HUDEP-2 (cell line): ENCODE data around the gene PTPRN2.
"Not testable (repeated sequence)": the region's sequence is repeated elsewhere in the genome, so short reads cannot be mapped to it uniquely, and the experiment has no call there.

Experiments used
- DNase-seq, 76 experiments: peaks; one replicate each; lab custom pipeline; 2025; ENCODE audit not compliant: unreplicated experiment in 76 of 76; lab: John Stamatoyannopoulos, UW

Gene PTPRN2

DNA sequence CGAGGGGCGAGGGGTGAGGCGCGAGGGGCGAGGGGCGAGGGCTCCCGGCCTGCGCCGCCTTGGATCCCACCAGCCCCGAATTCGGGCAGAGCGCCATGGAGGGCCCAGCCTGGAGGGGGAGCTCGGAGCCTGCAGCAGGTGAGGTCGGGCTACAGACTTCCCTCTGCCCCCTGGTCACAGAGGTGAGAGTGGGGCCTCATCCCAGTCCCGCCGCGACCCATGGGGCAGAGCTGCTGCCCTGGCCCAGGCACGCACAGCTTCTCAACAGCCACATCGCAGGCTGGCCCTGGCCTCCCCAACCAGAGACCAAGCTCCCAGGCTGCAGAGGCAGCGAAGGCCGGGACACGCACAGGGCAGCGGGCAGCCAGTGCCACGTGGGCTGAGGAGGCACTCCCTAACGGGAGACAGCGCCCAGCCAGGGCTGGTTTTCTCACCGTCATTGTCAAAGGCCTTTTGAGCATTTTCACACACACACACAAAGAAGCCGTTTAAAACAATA is 191.8 kb downstream of the PTPRN2 start:
- DNase-seq, result no peak

DNA sequence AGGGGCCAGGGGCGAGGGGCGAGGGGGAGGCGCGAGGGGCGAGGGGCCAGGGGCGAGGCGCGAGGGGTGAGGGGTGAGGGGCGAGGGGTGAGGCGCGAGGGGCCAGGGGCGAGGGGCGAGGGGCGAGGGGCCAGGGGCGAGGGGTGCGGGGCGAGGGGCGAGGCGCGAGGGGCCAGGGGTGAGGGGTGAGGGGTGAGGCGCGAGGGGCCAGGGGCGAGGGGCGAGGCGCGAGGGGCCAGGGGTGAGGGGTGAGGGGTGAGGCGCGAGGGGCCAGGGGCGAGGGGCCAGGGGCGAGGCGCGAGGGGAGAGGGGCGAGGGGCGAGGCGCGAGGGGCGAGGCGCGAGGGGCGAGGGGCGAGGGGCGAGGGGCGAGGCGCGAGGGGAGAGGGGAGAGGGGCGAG is 192.3 kb downstream of the PTPRN2 start:
- no peak for DNase-seq

GRCh38 chr7:158394936-158395335 is 192.7 kb downstream of the PTPRN2 start:
- peak in 6 of 76 experiments; percentile 2 to 20 (median 8) for DNase-seq

- DNase-seq, result no peak
These were observed 193.5 kb downstream of the PTPRN2 start for GRCh38 chr7:158393926-158394625.

DNA sequence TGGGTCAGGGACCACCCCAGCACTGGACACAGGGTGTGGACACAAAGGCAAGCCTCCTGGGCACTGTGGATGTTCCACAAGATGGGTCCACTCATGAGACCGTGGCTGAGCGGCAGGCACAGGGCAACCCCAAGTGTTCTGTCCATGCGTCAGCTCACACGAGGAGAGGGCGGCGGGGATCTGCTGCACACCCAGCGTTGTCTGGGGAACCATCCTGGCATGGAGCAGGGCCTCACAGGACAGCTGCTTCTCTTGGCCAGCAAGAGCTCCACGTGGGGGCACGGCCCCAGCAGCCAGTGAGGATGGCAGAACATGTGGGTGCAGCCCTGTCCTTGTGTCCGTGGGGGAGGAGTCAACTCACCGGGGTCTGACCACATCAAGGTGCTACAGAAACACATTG is 195.4 kb downstream of the PTPRN2 start:
- no peak for DNase-seq

DNA sequence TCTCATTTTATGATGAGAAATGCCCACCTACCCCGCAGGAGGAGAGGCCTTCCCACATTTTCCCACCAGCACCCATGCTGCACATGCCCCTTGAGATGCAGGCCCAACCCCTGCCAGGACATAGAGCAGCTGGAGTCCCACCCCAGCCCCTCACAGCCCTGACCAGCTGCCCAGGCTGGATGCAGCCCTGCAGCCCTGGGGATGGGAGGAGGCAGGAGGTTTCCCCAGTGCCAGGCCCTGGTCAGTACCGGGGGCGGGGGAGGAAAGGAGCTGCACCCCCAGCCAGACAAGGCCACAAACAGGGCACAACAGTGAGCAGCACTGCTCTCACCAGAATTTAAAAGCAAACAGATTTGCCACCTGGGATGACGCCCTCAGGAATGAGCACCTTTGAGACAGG is 196.1 kb downstream of the PTPRN2 start:
- no peak for DNase-seq

DNA sequence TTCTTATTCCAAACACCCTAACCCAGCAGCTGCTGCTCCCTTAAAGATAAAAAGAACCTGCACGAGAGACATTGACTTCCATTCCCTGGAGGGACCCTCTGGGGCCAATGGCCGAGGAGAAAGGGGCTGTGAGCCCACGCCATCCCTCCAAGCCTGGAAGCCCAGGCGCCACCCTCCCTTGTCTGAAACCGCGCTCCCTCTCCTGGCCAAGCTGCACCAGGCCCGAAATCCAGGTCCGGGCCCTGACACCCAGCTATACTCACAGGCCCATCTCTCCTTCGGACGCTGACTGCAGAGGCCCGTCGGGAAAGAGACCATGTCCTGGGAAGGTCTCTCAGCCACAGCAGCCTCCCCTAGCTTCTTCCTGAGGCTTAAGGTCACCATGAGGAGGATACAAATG is 196.5 kb downstream of the PTPRN2 start:
- DNase-seq, result no peak

GRCh38 chr7:158390460-158390859 is 197.2 kb downstream of the PTPRN2 start:
- no peak for DNase-seq

- DNase-seq, result no peak
These were observed 197.9 kb downstream of the PTPRN2 start for GRCh38 chr7:158389514-158390425.

- DNase-seq, result no peak
These were observed 198.7 kb downstream of the PTPRN2 start for GRCh38 chr7:158388928-158389327.

DNA sequence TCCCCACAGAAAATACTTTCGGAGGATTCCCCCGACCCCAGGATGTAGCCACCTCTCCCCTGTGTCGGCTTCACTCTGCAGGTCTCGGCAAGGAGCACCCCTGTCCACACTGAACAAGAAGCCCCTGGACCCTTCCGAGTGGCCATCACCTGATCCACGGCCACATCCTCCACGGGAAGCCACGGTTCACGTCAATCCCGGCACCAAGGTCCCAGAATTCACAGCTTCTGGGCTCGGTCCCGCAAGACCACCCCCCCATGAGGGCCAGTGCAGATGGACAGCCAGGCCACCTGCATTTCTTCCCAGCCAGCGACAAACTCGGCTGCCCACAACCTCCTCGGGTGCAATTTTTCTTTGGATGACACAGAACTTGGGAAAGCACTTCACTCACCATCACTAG is 199.6 kb downstream of the PTPRN2 start:
- no peak for DNase-seq

GRCh38 chr7:158387546-158387891 is 200.1 kb downstream of the PTPRN2 start:
- no peak for DNase-seq

- no peak for DNase-seq
These were observed 200.6 kb downstream of the PTPRN2 start for GRCh38 chr7:158386866-158387545.

DNA sequence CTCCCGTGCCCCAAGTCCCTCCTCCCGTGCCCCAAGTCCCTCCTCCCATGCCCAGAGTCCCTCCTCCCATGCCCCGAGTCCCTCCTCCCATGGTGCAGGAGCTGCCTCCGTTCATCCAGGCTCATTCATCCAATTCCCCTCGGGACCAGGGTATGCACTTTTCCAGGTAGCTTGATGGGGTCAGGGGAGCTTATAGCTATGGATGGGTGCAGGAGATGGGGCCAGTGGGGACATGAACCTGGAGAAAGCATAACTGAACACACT is 201.3 kb downstream of the PTPRN2 start:
- DNase-seq, result no peak

DNA sequence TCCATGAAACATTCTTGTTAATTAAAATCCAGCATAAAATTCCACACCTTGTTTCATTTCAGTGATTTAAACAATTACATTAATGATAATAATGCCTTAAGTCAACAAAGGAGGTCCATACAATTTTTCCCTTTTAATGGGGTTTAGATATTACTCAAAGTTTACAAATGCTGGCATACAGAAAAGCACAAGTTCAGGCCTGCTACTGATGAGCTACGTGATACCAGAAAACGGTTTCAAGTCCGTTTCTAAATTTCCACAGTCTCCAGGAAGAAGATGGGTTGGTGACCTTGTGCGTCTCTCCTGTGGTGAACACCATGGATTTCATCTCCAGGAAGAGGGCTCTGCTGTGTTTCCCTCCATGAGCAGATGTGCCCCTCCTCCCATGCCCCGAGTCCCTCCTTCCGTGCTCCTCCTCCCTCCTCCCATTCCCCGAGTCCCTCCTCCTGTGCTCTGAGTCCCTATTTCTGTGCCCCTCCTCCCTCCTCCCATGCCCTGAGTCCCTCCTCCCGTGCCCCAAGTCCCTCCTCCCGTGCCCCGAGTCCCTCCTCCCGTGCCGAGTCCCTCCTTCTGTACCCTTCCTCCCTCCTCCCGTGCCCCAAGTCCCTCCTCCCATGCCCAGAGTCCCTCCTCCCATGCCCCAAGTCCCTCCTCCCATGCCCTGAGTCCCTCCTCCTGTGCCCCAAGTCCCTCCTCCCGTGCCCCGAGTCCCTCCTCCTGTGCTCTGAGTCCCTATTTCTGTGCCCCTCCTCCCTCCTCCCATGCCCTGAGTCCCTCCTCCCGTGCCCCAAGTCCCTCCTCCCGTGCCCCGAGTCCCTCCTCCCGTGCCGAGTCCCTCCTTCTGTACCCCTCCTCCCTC is 201.9 kb downstream of the PTPRN2 start:
- DNase-seq, result not testable (repeated sequence)

GRCh38 chr7:158384746-158385145 is 202.9 kb downstream of the PTPRN2 start:
- no peak for DNase-seq

GRCh38 chr7:158383665-158384064 is 204.0 kb downstream of the PTPRN2 start:
- no peak for DNase-seq

GRCh38 chr7:158382363-158383254 is 205.0 kb downstream of the PTPRN2 start:
- no peak for DNase-seq

- DNase-seq, result no peak
These were observed 205.7 kb downstream of the PTPRN2 start for GRCh38 chr7:158381956-158382355.

- DNase-seq, result no peak
These were observed 208.6 kb downstream of the PTPRN2 start for GRCh38 chr7:158378978-158379377.
